ENCODE results near the gene ATP2A3.

ATP2A3 gene

DNA sequence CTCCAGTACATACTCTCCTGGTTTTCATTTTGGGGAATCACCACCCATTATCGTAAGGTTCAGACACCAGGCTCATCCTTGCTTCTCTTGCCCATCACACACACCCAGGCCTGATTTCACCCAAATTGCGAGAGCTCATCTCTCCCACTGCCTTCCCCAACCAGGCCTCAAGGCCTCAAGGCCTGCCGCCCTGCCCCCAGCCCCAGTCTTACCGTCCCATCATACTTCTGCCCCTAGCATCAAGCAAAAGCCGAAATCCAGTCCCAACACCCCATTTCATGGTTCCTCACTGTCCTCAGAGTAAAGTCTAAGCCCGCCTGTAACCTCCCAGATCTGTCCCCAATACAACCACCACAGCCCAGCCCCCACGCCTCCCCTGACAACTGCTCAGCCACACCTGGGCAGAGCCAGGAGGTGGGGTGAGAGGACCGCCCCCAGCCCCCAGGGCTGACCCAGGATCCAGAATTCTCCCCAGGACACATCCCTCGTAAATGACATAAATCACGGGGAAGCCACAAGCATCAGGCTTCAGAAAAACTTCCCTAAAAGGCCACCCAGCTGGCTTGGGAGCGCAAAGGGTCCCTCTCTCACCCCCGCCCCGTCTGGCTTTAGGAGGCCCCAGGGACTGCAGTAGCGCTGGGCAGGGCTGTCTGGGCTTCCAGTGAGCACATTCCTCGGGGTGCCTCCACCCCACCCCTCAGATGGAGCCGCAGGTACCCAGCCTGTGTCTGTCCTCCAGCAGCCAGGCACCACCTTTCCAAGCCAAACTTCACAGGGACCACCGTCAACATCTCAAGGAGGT, 38.4 kb downstream of the ATP2A3 start:
- DNase-seq: no peak

- no peak for DNase-seq
Measured at GRCh38 chr17:3924512-3925350, 39.5 kb downstream of the ATP2A3 start.

DNA sequence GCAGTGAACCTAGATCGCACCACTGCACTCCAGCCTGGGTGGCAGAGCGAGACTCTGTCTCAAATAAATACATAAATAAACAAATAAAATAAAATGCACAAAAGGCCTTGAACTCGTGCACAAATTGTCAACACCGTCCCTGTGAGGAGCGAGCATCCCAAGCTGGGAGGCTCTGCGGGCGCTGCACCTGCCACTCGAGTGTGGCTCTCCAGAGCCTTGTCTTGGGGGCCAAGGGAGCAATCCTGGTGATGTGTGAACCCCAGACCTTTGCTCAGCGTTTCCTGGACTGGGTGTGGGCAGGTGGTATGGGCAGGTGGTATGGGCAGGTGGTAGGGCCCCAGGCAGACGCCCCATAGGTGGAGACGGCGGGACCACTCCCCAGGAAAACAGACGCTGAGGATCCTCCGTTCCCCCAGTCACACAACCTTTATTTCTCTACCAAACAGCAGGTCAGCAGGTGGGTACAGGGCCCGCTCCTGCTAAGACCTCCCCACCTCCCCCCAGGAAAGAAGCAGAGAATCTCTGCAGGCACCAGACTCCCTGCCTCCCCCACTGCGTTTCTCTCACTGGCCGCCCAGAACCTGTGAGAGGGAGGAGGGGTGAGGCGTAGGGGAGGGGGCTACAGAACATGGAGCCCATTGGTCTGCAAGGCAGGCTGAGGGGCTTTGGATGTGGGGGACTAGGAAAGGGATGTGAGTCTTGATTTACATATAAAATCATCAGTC, 40.6 kb downstream of the ATP2A3 start:
- no peak for DNase-seq

GRCh38 chr17:3922765-3923164, 41.5 kb downstream of the ATP2A3 start:
- no peak for DNase-seq

- no peak for DNase-seq
Measured at GRCh38 chr17:3921502-3922319, 42.5 kb downstream of the ATP2A3 start.

DNA sequence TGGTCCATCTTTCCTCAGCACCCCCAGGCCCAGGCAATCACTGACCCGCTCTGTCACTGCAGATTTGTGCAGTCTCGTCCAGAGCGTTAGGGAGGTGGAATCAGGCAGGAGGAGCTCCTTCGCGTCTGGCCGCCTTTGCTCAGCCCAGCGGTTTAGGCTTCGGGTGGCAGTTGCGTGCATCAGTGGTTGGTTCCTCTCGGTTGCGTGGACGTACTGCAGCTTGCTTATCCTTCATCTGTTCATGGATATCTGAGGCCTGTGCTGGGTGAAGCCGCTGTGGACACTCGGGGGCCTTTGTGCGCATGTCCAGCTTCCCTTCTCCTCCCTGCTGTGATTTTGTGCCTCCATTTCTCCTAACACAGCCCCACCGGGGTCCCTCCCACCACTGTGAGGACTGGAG, 43.2 kb downstream of the ATP2A3 start:
- DNase-seq: no peak

DNA sequence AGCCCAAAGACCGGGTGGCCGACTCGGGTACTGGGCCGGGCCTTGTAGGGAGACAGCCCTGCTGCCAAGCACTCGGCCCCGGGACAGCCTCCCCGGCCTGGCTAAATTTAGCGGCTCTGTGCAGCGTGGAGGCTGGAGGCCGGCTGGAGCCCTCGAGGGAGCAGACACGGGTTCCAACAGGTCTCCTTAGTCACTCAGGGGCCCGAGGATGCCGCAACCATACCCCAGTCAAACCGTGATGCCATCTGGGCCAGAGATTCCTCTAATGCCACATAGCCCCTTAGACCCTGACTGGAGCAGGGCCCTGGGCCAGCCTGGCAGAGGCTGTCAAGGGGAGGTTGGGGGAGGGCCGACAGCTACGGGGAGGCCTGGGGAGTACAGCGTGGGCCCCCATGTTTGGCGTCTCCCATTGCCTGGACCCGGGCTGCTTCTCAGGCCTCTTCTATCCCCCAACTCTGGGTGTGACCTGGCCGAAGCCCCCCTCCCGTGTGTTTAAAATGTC, 45.1 kb downstream of the ATP2A3 start:
- DNase-seq: no peak

DNA sequence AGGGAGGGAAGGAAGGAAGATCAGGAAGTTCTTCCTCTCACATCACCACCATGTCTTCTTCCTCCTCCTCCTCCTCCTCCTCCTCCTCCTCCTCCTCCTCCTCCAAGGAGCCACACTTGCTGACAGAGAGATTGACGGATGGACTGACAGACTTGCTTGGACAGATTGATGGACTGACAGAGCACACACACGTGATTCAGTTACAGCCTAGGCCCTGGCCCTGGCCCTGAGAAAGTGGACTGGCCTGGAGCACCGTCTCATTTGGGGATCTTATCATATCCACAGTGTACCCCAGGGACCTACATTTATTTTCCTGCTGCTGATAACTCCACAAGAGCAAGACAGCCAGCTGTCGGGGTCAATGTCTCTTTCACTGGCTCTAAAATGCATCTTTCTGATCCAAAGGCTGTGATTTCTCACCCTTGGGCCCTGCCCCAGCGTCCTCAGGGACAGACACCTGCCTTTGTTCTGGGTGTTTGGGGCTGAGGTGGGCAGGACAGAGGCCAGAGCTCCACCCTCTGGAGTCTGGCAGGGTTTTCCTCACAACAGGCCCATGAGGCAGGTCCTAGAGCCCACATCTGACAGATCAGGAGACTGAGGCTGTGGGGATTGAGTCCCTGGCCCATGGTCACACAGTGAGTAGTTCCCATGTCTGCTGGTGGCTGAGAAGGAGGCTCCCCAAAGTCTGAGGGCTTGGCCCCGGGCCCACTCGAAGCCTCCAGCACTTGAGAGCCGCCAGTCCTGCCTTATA, 45.7 kb downstream of the ATP2A3 start:
- DNase-seq: no peak

- no peak for DNase-seq
Measured at GRCh38 chr17:3917391-3917931, 46.8 kb downstream of the ATP2A3 start.

- DNase-seq: no peak
Measured at GRCh38 chr17:3916825-3917224, 47.4 kb downstream of the ATP2A3 start.

- no peak for DNase-seq
Measured at GRCh38 chr17:3915995-3916696, 48.1 kb downstream of the ATP2A3 start, which contains the start of gene P2RX1. Gene P2RX1 (minus strand): TSS chr17:3916465. CDS start chr17:3916225, 240 bp downstream.

- DNase-seq: no peak
Measured at GRCh38 chr17:3915581-3915994, 48.6 kb downstream of the ATP2A3 start.

GRCh38 chr17:3914312-3914670, 49.9 kb downstream of the ATP2A3 start:
- no peak for DNase-seq

DNA sequence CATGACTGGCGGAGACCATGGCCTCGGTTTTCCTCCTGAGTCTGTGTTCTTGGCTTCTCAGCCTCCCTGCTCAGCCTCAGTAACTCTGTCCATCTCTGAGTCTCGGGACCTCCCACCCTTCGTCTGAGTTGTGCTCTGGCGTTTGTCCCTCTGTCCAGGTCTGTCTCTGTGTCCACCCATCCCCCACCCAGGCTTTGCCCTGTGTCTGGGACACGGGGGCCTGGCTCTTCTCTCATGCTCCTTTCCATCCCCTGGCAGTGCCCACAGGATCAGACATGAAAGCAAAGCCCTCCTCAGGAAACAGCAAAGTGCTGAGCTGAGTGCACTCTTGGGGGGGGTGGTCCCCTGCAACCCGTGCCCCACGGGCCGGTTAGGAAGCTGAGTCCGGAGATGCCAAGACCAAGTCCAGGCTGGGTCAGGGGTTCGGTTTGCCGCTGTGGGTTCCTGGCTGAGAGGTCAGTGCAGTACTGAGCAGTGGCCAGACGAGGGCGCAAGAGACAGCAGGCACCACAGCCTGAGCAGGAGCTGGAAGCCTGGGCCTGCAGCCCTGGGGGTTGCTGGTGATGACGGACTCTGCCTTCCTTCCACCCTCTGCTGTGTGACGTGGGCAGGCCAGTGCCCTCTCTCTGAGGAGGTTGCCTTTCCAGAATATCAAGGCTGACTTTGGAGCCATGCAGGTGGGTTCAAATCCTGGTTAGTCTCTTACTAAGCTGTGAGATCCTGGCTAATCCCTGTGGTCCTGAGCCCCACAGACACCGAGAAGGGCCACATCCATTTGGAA, 50.5 kb downstream of the ATP2A3 start:
- no peak for DNase-seq

- DNase-seq: no peak
Measured at GRCh38 chr17:3912827-3913226, 51.4 kb downstream of the ATP2A3 start.

- no peak for DNase-seq
Measured at GRCh38 chr17:3911271-3912053, 52.8 kb downstream of the ATP2A3 start.

- DNase-seq: no peak
Measured at GRCh38 chr17:3910420-3911270, 53.6 kb downstream of the ATP2A3 start.

GRCh38 chr17:3909257-3909656, 55.0 kb downstream of the ATP2A3 start:
- no peak for DNase-seq
